SU-DHL-6 (cell line): ENCODE data around the gene HOXA11.

ENCODE experiments used
- H2AFZ ChIP-seq: fragments of 200-600 bp; sonication (generic); 2 replicates; pipeline ENCODE4 v1.6.1; 2014; ENCODE audit warnings: low read depth, mild to moderate bottlenecking, moderate library complexity, mixed read lengths, antibody characterized with exemption, low read length; ENCODE audit not compliant: severe bottlenecking
- H3F3A ChIP-seq: fragments of 200-600 bp; shearing (Covaris generic); 2 replicates; pipeline ENCODE4 v1.6.0; 2016; ENCODE audit warnings: antibody characterized with exemption, mild to moderate bottlenecking; ENCODE audit not compliant: insufficient read depth
- H3K27ac ChIP-seq: fragments of 200-600 bp; sonication (generic); 2 replicates; pipeline ENCODE4 v1.5.1; 2016; ENCODE audit warnings: low read depth, mild to moderate bottlenecking, low read length, moderate library complexity, mixed read lengths
- H3K27me3 ChIP-seq: fragments of 200-600 bp; sonication (generic), shearing (Covaris generic); 2 replicates; pipeline ENCODE4 v1.6.0; 2014; ENCODE audit warnings: mild to moderate bottlenecking, low read length
- H3K36me3 ChIP-seq: fragments of 200-600 bp; sonication (generic); 2 replicates; pipeline ENCODE4 v1.6.1; 2014; ENCODE audit warnings: mild to moderate bottlenecking, low read length, mixed read lengths
- H3K4me2 ChIP-seq: fragments of 300-600, 200-600 bp; shearing (Covaris generic), sonication (generic); 2 replicates; pipeline ENCODE4 v1.6.0; 2014; ENCODE audit warnings: low read length, low read depth, mild to moderate bottlenecking; ENCODE audit not compliant: poor library complexity, severe bottlenecking
- H3K4me3 ChIP-seq: fragments of 200-600 bp; sonication (generic); 2 replicates; pipeline ENCODE4 v1.5.1; 2014; ENCODE audit warnings: antibody characterized with exemption, low read length, mild to moderate bottlenecking, mixed read lengths; ENCODE audit not compliant: insufficient read depth, poor library complexity, severe bottlenecking
- H3K79me2 ChIP-seq: fragments of 200-600 bp; sonication (generic); 2 replicates; pipeline ENCODE4 v1.6.1; 2014; ENCODE audit warnings: mild to moderate bottlenecking, low read length, moderate library complexity; ENCODE audit not compliant: insufficient read depth
- H3K9ac ChIP-seq: fragments of 200-600 bp; sonication (generic); 2 replicates; pipeline ENCODE4 v1.7.0; 2014; ENCODE audit warnings: mild to moderate bottlenecking, low read length
- H3K9me2 ChIP-seq: fragments of 200-600 bp; sonication (generic); replicated peaks from 2 replicates; pipeline ENCODE4 v1.6.1; 2014; ENCODE audit warnings: low read length; ENCODE audit not compliant: insufficient read depth
- H3K9me3 ChIP-seq: fragments of 200-600 bp; sonication (generic); 2 replicates; pipeline ENCODE4 v1.6.1; 2014; ENCODE audit warnings: low read length, mixed read lengths; ENCODE audit not compliant: insufficient read depth
- H4K20me1 ChIP-seq: fragments of 200-600 bp; sonication (generic); 2 replicates; pipeline ENCODE4 v1.6.1; 2014; ENCODE audit warnings: low read depth, mild to moderate bottlenecking, antibody characterized with exemption, low read length, moderate library complexity, mixed read lengths
- EZH2phosphoT487 ChIP-seq: fragments of 200-600 bp; sonication (generic), shearing (Covaris generic); conservative IDR thresholded peaks from 2 replicates; pipeline ENCODE4 v1.6.1; 2018; ENCODE audit warnings: mild to moderate bottlenecking, antibody characterized with exemption, low read length, moderate library complexity, mixed read lengths
- TF ChIP-seq, protein P1 (sequence below): fragments of 200-600 bp; sonication (generic); IDR thresholded peaks from one replicate; pipeline ENCODE4 v1.5.1; 2017; ENCODE audit warnings: antibody characterized with exemption, mild to moderate bottlenecking, low read length, moderate library complexity; ENCODE audit not compliant: insufficient read depth, poor library complexity, severe bottlenecking

The HOXA11 gene

DNA sequence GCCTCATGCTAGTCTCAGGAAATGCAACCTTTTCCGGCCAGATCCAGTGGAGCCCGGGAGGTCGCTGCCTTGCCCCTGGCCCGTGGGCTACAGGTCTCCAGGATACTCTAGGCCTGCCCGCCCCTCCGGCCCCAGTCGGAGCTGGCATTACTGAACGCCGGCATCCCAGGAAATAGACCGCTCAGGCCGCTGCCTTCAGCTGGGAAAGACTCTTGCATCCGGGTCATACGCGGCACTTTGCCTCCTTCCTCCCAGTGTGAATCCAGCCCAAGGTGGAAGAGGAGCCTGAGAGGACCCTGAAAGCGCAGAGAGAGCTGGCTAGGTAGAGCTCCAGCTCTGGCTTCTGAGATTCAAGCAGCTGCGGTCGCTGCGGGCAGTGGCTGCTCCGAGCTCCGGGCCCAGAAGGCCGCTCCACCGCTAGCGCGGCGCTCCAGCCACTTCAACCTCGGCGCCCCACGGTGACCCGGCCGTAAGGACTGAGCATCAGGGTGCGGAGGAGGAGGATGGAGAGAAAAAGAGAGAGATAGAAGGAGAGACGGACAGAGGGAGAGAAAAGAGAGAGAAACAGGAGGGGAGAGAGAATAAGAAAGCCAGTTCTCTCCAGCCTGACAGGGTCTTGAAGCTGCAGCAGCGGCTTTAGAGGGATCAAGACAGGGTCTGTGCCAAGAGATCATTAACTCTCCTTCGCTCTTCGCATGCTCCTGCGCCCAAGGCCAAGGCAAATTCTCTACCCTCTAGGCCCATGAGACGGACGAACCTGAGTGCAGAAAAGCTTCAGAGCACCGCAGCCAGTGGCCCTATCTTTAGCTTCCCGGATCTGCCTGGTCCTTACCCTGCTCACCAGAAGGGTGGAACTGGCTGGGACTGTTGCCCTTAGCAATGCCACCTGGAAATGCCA is 9.2 kb downstream of the HOXA11 start:
- Histone ChIP-seq H3K27ac (no peak overlapping the region), H3K4me3 (no peak overlapping the region), H4K20me1 (no peaks in the 10 kb centered on the region), H3K27me3 (no peaks in the 10 kb centered on the region), H3K36me3 (no peaks in the 10 kb centered on the region), H3K9me2 (no peaks in the 10 kb centered on the region), H2AFZ (no peak overlapping the region), H3K4me2 (no peak overlapping the region), H3K79me2 (no peaks in the 10 kb centered on the region), H3K9me3 (no peaks in the 10 kb centered on the region), H3K9ac (no peak overlapping the region), H3F3A (no peaks in the 10 kb centered on the region)
- TF ChIP-seq, protein P1, sequence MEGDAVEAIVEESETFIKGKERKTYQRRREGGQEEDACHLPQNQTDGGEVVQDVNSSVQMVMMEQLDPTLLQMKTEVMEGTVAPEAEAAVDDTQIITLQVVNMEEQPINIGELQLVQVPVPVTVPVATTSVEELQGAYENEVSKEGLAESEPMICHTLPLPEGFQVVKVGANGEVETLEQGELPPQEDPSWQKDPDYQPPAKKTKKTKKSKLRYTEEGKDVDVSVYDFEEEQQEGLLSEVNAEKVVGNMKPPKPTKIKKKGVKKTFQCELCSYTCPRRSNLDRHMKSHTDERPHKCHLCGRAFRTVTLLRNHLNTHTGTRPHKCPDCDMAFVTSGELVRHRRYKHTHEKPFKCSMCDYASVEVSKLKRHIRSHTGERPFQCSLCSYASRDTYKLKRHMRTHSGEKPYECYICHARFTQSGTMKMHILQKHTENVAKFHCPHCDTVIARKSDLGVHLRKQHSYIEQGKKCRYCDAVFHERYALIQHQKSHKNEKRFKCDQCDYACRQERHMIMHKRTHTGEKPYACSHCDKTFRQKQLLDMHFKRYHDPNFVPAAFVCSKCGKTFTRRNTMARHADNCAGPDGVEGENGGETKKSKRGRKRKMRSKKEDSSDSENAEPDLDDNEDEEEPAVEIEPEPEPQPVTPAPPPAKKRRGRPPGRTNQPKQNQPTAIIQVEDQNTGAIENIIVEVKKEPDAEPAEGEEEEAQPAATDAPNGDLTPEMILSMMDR: no peak
- no peak for TF ChIP-seq EZH2phosphoT487

DNA sequence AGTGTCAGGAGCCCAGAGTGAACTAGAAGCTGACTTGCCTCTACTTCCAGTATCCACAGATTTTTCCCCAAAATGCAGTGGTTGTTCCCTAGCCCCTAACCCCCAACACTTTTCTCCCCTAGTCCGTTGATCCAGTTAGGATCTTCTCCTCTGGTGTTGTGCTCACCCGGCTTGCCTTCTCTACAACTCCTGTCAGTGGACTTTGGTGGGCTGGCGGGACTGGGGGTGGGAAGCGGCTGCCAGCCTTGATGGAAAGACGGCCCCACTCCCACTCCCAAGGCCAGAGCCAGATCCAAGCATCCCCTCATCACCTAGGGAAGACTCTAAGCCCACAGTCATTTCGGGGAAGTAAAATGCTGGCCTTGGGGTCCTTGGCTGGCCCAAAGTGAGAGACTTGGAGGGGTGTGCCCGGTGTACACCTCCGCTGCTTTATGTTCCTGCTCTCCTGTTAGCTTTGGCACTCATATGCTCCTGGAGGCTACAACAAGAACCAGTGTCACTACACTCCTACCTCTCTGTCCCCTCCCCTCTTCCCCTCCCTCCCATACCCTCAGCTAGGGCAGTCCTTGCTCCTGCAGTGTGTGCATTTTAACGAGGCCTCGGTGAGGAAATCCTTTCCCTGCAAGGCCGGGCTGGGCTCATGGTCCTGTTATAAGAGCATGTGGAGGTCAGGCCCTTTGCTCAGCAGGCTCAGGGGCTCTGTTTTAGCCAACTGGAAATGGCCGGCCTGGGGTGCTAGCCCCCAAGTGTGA is 10.0 kb downstream of the HOXA11 start:
- H3K79me2 ChIP-seq: no peaks in the 10 kb centered on the region
- H3K9me2 ChIP-seq: no peaks in the 10 kb centered on the region
- H3F3A ChIP-seq: no peaks in the 10 kb centered on the region
- H2AFZ ChIP-seq: no peak overlapping the region
- H3K9me3 ChIP-seq: no peaks in the 10 kb centered on the region
- no peaks in the 10 kb centered on the region for H3K27me3 ChIP-seq
- no peaks in the 10 kb centered on the region for H3K36me3 ChIP-seq
- H3K4me2 ChIP-seq: no peak overlapping the region
- no peak overlapping the region for H3K4me3 ChIP-seq
- no peaks in the 10 kb centered on the region for H4K20me1 ChIP-seq
- no peak overlapping the region for H3K9ac ChIP-seq
- TF ChIP-seq EZH2phosphoT487: no peak
- TF ChIP-seq, protein P1: no peak
- no peak overlapping the region for H3K27ac ChIP-seq

DNA sequence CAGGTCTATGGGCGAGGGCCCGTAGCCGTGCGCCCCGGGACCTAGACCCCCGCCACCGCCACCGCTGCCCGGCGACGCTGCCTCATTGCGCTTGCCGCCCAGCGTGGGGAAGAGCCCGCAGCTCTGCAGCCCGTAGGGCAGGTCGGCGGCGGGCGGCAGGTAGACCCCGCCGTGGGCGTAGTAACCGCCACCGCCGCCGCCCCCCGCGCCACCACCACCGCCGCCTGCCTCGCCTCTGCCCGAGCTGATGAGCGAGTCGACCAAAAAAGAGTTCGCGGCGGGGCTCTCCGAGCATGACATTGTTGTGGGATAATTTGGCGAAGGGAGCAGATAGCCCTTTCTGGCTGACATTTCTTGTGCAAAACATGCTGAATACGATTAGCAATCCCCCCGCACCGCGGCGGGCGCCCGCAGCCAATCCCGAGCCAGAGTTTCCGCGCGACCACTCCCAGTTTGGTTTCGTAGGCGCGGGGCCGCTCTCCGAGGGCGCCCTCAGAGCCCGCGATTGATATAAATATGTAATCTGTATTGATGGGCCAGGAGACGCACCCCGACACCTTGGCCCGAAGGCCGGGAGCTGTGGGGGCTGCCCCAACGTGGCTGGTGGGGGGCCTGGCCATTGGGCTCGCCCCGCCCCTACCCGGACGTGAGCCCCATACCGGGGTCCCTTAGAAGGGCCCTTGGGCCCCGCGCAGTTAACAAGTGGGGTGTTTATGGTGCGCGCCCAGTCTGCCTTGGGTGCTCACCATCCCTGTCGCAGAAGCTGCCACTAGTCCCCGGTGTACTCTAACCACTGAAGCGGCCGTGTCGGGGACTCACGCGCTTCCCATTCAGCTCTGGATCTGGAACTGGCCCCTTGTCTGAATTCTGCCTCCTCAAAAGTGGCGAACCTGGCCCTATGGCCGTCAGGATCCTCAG is 10.8 kb downstream of the HOXA11 start, which contains the start of gene HOXA10:
Gene HOXA10 (minus strand): TSS at position 365 of the 918 bp plus-strand sequence. CDS start 14 bp downstream, at position 351.
- H3K4me2 ChIP-seq: no peak within 1 kb of the TSS
- H2AFZ ChIP-seq: no peak within 1 kb of the TSS
- H3K9me2 ChIP-seq: no peaks in the 10 kb centered on the region
- no peak for TF ChIP-seq EZH2phosphoT487
- TF ChIP-seq, protein P1: no peak
- no peak within 1 kb of the TSS for H3K4me3 ChIP-seq
- H3K27ac ChIP-seq: no peak within 1 kb of the TSS
- H3K9me3 ChIP-seq: no peaks in the 10 kb centered on the region
- H3K9ac ChIP-seq: no peak within 1 kb of the TSS
- H3K27me3 ChIP-seq: no peaks in the 10 kb centered on the region
- no peaks in the 10 kb centered on the region for H3F3A ChIP-seq
- H3K79me2 ChIP-seq: no peaks in the 10 kb centered on the region
- H4K20me1 ChIP-seq: no peaks in the 10 kb centered on the region
- no peaks in the 10 kb centered on the region for H3K36me3 ChIP-seq
